Cardiac septum (tissue), 1 donor: ENCODE measurements around the gene ZNF665. TPM values are rescaled to one million over a fixed set of nuclear protein-coding genes. Genes with fewer than 3 reads are reported as not detected.
"Not testable (repeated sequence)": the region's sequence is repeated elsewhere in the genome, so short reads cannot be mapped to it uniquely, and the experiment has no call there.

Experiments
- DNase-seq: peaks from one replicate; pipeline ENCODE4 v3.0.0-alpha.2; 2020; ENCODE audit warnings: low spot score
- intact Hi-C: fragments of 100-400 bp; cut with DNase I; formaldehyde crosslinking; loops from one replicate; pipeline ENCODE4 v1.14.0; 2022
- total RNA-seq: library from RNA; stranded (reverse); fragmentation: NEBNext Ultra II Directional; extraction: Animal tissue kit (Norgen Biotek cat#: 25700); gene quantifications from one replicate; pipeline ENCODE4 v1.2.1, GENCODE V29; 2021
- donor health status: DM: no; HTN: no; CAD: no.

Gene ZNF665
- total RNA-seq, 1 donor from 2014 or later, result 1.3 TPM

- DNase-seq, result no peak
- intact Hi-C loops, result no loop called here
These were observed 32.0 kb downstream of the ZNF665 start for GRCh38 chr19:53161123-53161522.

GRCh38 chr19:53160350-53160749 is 32.8 kb downstream of the ZNF665 start:
- no peak for DNase-seq
- intact Hi-C loops, result no loop called here

GRCh38 chr19:53158119-53158656 is 35.0 kb downstream of the ZNF665 start:
- intact Hi-C loops, result loop anchor here (1.0 to 10.0 kb wide), 3 partner anchors 26 to 83 kb away; partner anchors contain the start of genes ZNF160 and ZNF415

GRCh38 chr19:53157626-53158025 is 35.5 kb downstream of the ZNF665 start:
- intact Hi-C loops, result loop anchor here (1.0 to 10.0 kb wide), 3 partner anchors 25 to 83 kb away; partner anchors contain the start of genes ZNF160 and ZNF415
- DNase-seq, result no peak

More at GRCh38 chr19:53158119-53158656, 35.0 kb downstream of the ZNF665 start:
- DNase-seq, result no peak

GRCh38 chr19:53156850-53157249 is 36.3 kb downstream of the ZNF665 start:
- no peak for DNase-seq
- intact Hi-C loops, result loop anchor here (5.0 to 10.0 kb wide), 2 partner anchors 55 to 82 kb away; partner anchors contain the start of gene ZNF160

GRCh38 chr19:53147645-53148044 is 45.5 kb downstream of the ZNF665 start:
- intact Hi-C loops, result no loop called here

GRCh38 chr19:53140351-53140750 is 52.8 kb downstream of the ZNF665 start:
- intact Hi-C loops, result no loop called here
- no peak for DNase-seq

More at GRCh38 chr19:53147645-53148044, 45.5 kb downstream of the ZNF665 start:
- no peak for DNase-seq

- DNase-seq, result no peak
- intact Hi-C loops, result no loop called here
These were observed 56.7 kb downstream of the ZNF665 start for GRCh38 chr19:53136432-53136831.

GRCh38 chr19:53132141-53132991 is 60.8 kb downstream of the ZNF665 start, which contains the start of gene ZNF415:
ZNF415 (minus strand) TSS chr19:53132910; CDS start chr19:53122676, 10,234 bp downstream.
- intact Hi-C loops, result loop anchor here (1.0 to 2.0 kb wide), 2 partner anchors 26 to 30 kb away; partner anchors contain the start of gene ZNF160
- DNase-seq, result peak; percentile 93

GRCh38 chr19:53131727-53132126 is 61.4 kb downstream of the ZNF665 start:
- intact Hi-C loops, result loop anchor here (1.0 to 2.0 kb wide), 2 partner anchors 27 to 29 kb away; partner anchors contain the start of gene ZNF160
- DNase-seq, result no peak

GRCh38 chr19:53131085-53131590 is 62.0 kb downstream of the ZNF665 start:
- intact Hi-C loops, result no loop called here
- DNase-seq, result no peak

- no peak for DNase-seq
- intact Hi-C loops, result no loop called here
These were observed 62.7 kb downstream of the ZNF665 start for GRCh38 chr19:53130506-53130905.

- DNase-seq, intact Hi-C loops: not testable (repeated sequence)
These were observed 66.2 kb downstream of the ZNF665 start for GRCh38 chr19:53126733-53127526.

- intact Hi-C loops, result no loop called here
- DNase-seq, result no peak
These were observed 69.8 kb downstream of the ZNF665 start for GRCh38 chr19:53123400-53123799.

Other genes with a start within 250 kb of the ZNF665 start
- gene ZNF816, start 230.5 kb downstream of the ZNF665 start, total RNA-seq, result 5.2 TPM
- not detected for gene ERVV-1, start 179.4 kb downstream of the ZNF665 start, total RNA-seq
- not detected for gene ERVV-2, start 148.6 kb downstream of the ZNF665 start, total RNA-seq
- 16.8 TPM for gene ZNF160, start 89.9 kb downstream of the ZNF665 start, total RNA-seq
- gene ZNF415, start 60.4 kb downstream of the ZNF665 start, total RNA-seq, result 20.9 TPM
- 7.7 TPM for gene ZNF347, start 34.3 kb downstream of the ZNF665 start, total RNA-seq
- gene ZNF677, start 61.5 kb upstream of the ZNF665 start, total RNA-seq, result 20.2 TPM
- not detected for gene VN1R2, start 64.9 kb upstream of the ZNF665 start, total RNA-seq
- gene VN1R4, start 74.4 kb upstream of the ZNF665 start, total RNA-seq, result not detected
- 3.2 TPM for gene ZNF845, start 140.4 kb upstream of the ZNF665 start, total RNA-seq
- 4.4 TPM for gene ZNF525, start 172.3 kb upstream of the ZNF665 start, total RNA-seq
- gene ZNF765, start 201.8 kb upstream of the ZNF665 start, total RNA-seq, result 4.5 TPM
- gene ZNF761, start 238.6 kb upstream of the ZNF665 start, total RNA-seq, result 3.5 TPM